ENCODE results near the gene BCL11A. TPM values are rescaled to one million over a fixed set of nuclear protein-coding genes. Genes with fewer than 3 reads are reported as not detected.

Gene BCL11A
- total and polyA plus RNA-seq, 9 donors: 0.81 to 5.7 (median 3.2) TPM; not detected in 1

DNA sequence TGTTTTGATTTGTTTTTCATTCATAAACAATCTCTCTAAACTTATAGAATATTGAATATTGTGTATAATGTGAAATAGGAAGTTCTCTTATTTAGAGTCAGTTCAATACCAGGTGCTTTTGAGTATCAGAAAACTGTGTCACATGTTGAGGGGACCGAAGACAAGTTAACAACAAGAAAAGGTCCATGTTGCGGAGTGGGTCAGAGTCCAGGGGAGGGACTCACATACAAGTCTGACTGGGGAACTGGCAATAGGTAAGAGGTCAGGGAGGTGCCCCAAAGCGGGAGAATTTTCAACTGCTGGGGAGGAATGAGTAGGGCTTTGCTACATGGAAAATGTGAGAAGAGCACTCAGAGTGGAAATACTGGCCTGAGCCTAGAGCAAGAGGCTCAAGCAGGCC is 19.8 kb upstream of the BCL11A start:
- 93 to 96% (median 95%) methylated on average over 3 of the region's 3 CpGs for whole genome bisulfite sequencing, 3 donors
- Histone ChIP-seq H3K4me1 (ENCODE audit: insufficient read depth) (peaks cover 2% of the 10 kb centered on the region), H3K36me3 (no peaks in the 10 kb centered on the region), H3K4me3 (no peak overlapping the region), H3K27ac (no peak overlapping the region), H3K27me3 (no peaks in the 10 kb centered on the region), H3K9me3 (no peaks in the 10 kb centered on the region)
- TF ChIP-seq, protein P1, sequence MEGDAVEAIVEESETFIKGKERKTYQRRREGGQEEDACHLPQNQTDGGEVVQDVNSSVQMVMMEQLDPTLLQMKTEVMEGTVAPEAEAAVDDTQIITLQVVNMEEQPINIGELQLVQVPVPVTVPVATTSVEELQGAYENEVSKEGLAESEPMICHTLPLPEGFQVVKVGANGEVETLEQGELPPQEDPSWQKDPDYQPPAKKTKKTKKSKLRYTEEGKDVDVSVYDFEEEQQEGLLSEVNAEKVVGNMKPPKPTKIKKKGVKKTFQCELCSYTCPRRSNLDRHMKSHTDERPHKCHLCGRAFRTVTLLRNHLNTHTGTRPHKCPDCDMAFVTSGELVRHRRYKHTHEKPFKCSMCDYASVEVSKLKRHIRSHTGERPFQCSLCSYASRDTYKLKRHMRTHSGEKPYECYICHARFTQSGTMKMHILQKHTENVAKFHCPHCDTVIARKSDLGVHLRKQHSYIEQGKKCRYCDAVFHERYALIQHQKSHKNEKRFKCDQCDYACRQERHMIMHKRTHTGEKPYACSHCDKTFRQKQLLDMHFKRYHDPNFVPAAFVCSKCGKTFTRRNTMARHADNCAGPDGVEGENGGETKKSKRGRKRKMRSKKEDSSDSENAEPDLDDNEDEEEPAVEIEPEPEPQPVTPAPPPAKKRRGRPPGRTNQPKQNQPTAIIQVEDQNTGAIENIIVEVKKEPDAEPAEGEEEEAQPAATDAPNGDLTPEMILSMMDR (IDR thresholded peaks at IDR 0.05): no peak
- TF ChIP-seq POLR2A (IDR thresholded peaks at IDR 0.05) (no peak), EP300 (IDR thresholded peaks at IDR 0.05) (no peak)
- intact Hi-C loops (cut with DNase I): no loop called here
- DNase-seq: no peak

DNA sequence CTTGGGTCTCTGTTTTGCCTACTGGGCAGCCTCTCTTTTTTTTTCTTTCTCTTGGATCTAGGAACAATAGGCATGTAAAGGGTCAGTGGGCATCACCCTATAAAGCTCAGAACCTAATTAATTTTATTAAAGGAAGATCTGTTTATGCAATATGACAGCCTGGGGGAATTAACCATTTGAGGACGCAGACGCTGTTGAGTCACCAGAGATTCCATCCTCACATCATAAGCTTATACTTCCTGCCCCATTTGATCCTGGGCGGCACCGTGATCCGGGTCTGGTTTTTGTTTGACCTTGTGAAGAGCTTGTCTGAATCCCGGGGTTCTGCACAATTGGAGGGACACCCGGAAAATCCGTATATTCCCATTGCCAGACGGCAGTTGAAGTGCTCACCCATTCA is 16.8 kb upstream of the BCL11A start:
- Histone ChIP-seq H3K36me3 (no peaks in the 10 kb centered on the region), H3K27me3 (no peaks in the 10 kb centered on the region), H3K4me1 (ENCODE audit: insufficient read depth) (peaks cover 2% of the 10 kb centered on the region), H3K4me3 (no peak overlapping the region), H3K9me3 (no peaks in the 10 kb centered on the region), H3K27ac (no peak overlapping the region)
- DNase-seq: no peak
- 15 to 25% (median 15%) methylated on average over 9 of the region's 9 CpGs for WGBS, 3 donors
- intact Hi-C loops (cut with DNase I): no loop called here
- TF ChIP-seq, protein P1 (IDR thresholded peaks at IDR 0.05): no peak
- TF ChIP-seq POLR2A (IDR thresholded peaks at IDR 0.05) (no peak), EP300 (IDR thresholded peaks at IDR 0.05) (no peak)

DNA sequence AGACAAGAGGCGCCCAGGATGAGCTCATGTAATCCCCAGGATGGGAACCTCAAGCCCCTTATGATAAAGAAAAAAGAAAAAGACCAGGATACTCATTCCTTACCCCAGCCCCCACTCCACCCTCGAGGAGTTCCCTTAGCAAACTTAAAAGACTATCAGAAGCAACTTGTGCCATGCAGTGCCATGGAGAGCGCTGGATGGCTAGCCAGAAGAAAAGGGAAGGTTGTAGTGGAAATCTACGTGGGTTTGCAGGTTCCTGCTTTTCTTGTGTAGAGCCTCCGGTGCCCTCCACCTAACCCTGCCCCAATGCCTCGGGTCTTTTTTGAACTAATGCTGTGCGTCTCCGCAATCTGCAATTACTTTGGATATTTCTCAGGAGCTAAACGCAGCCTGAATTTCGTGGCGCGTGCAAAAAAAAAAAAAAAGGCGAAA is 16.2 kb upstream of the BCL11A start:
- TF ChIP-seq EP300 (IDR thresholded peaks at IDR 0.05): no peak
- no peak for TF ChIP-seq POLR2A (IDR thresholded peaks at IDR 0.05)
- TF ChIP-seq, protein P1 (IDR thresholded peaks at IDR 0.05): no peak
- no peaks in the 10 kb centered on the region for H3K9me3 ChIP-seq
- WGBS, 3 donors: 3 to 5% (median 3%) methylated on average over 13 of the region's 13 CpGs
- H3K4me3 ChIP-seq: no peak overlapping the region
- no peaks in the 10 kb centered on the region for H3K36me3 ChIP-seq
- DNase-seq: no peak
- intact Hi-C loops (cut with DNase I): no loop called here
- no peak overlapping the region for H3K27ac ChIP-seq
- H3K4me1 ChIP-seq (ENCODE audit: insufficient read depth): peaks cover 2% of the 10 kb centered on the region
- no peaks in the 10 kb centered on the region for H3K27me3 ChIP-seq

DNA sequence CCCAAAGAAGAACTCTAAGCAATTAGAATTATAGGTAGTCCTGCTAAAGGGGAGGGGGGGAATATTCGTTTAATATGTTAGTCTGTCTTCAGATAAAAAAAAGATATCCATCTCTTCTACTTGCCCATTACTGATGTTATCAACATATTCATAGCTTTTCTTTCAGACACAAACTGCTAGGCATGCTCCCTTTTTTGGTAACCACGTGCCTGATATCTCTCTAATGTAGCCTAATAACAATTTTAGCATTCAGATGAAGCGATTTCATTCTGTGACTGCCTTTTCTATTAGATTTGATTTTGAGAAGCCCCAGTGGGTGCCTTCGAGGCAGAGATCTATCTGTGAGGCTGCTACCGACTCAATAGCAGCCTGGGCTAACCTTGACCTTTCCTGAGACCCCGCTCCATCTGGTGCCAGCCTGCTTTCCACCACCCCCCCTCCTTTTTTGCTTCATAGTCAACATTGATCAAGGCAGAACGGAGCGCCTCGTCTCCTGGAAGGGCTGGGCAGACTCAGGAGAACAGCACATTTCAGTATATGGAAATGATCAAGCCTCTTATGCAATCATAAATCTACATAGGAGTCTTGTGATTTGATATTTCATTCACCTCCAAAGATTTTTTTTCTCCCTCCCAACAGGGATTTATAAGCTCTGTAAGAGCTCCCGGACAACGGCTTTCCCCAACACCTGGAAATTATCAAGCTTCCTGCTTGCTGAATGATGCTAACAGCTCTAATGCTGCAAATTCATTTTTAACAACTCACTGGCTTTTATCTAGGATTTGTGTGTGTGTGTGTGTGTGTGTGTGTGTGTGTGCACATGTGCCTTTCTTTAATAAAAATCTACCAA is 14.7 kb upstream of the BCL11A start:
- DNase-seq: no peak
- no peak for TF ChIP-seq EP300 (IDR thresholded peaks at IDR 0.05)
- TF ChIP-seq, protein P1 (IDR thresholded peaks at IDR 0.05): no peak
- no peak for TF ChIP-seq POLR2A (IDR thresholded peaks at IDR 0.05)
- WGBS, 3 donors: 15 to 18% (median 16%) methylated on average over 11 of the region's 11 CpGs
- Histone ChIP-seq H3K36me3 (no peaks in the 10 kb centered on the region), H3K4me1 (ENCODE audit: insufficient read depth) (peaks cover 2% of the 10 kb centered on the region), H3K4me3 (no peak overlapping the region), H3K27ac (no peak overlapping the region), H3K27me3 (no peaks in the 10 kb centered on the region), H3K9me3 (no peaks in the 10 kb centered on the region)
- intact Hi-C loops (cut with DNase I): no loop called here
